ENCODE measurements around the gene KCNMB1. TPM values are rescaled to one million over a fixed set of nuclear protein-coding genes. Genes with fewer than 3 reads are reported as not detected.

KCNMB1 gene
- total RNA-seq, 2 donors from 2014 or later: 0.74 to 0.83 TPM

- H3K36me3 ChIP-seq: no peaks in the 10 kb centered on the region
- TF ChIP-seq CTCF (IDR thresholded peaks at IDR 0.05): no peak
Observed at GRCh38 chr5:170413897-170414296, 24.7 kb upstream of the KCNMB1 start.

GRCh38 chr5:170411100-170411499 lies 21.9 kb upstream of the KCNMB1 start:
- Histone ChIP-seq H3K4me3 (no peak overlapping the region), H3K9me3 (no peaks in the 10 kb centered on the region), H3K4me1 (peaks cover 0 to 13% of the 10 kb centered on the region in 2 donors), H3K36me3 (no peaks in the 10 kb centered on the region), H3K27me3 (no peaks in the 10 kb centered on the region), H3K27ac (no peak overlapping the region)
- no peak for DNase-seq (ENCODE audit: low spot score)
- no peak for TF ChIP-seq CTCF (IDR thresholded peaks at IDR 0.05)

More at GRCh38 chr5:170413897-170414296, 24.7 kb upstream of the KCNMB1 start:
- DNase-seq (ENCODE audit: low spot score): no peak
- Histone ChIP-seq H3K27ac (no peak overlapping the region), H3K27me3 (no peaks in the 10 kb centered on the region), H3K4me3 (no peak overlapping the region), H3K4me1 (peaks cover 0 to 2% of the 10 kb centered on the region in 2 donors), H3K9me3 (no peaks in the 10 kb centered on the region)

- no peaks in the 10 kb centered on the region for H3K9me3 ChIP-seq
- H3K27me3 ChIP-seq: no peaks in the 10 kb centered on the region
- TF ChIP-seq CTCF (IDR thresholded peaks at IDR 0.05): no peak
- peaks cover 0 to 13% of the 10 kb centered on the region in 2 donors for H3K4me1 ChIP-seq
- no peak for DNase-seq (ENCODE audit: low spot score)
- no peak overlapping the region for H3K27ac ChIP-seq
- no peak overlapping the region for H3K4me3 ChIP-seq
- no peaks in the 10 kb centered on the region for H3K36me3 ChIP-seq
Observed at GRCh38 chr5:170410401-170410800, 21.2 kb upstream of the KCNMB1 start.

- TF ChIP-seq CTCF (IDR thresholded peaks at IDR 0.05): no peak
Observed at GRCh38 chr5:170408877-170409660, 19.9 kb upstream of the KCNMB1 start.

GRCh38 chr5:170408226-170408625 lies 19.1 kb upstream of the KCNMB1 start:
- Histone ChIP-seq H3K9me3 (no peaks in the 10 kb centered on the region), H3K36me3 (no peaks in the 10 kb centered on the region), H3K27ac (no peak overlapping the region), H3K27me3 (no peaks in the 10 kb centered on the region), H3K4me3 (no peak overlapping the region), H3K4me1 (peaks cover 0 to 13% of the 10 kb centered on the region in 2 donors)
- no peak for TF ChIP-seq CTCF (IDR thresholded peaks at IDR 0.05)
- no peak for DNase-seq (ENCODE audit: low spot score)

More at GRCh38 chr5:170408877-170409660, 19.9 kb upstream of the KCNMB1 start:
- Histone ChIP-seq H3K9me3 (no peaks in the 10 kb centered on the region), H3K4me3 (no peak overlapping the region), H3K27me3 (no peaks in the 10 kb centered on the region), H3K27ac (no peak overlapping the region), H3K4me1 (peaks cover 0 to 13% of the 10 kb centered on the region in 2 donors), H3K36me3 (no peaks in the 10 kb centered on the region)
- no peak for DNase-seq (ENCODE audit: low spot score)

Data from right atrium auricular region (tissue), 2 donors.